C1 segment of cervical spinal cord (tissue), 14 donors: ENCODE results near the gene SLFN14.
A peak's percentile ranks its signal among the peaks of the same experiment; 100 is the strongest.
"Not testable (repeated sequence)": the region's sequence is repeated elsewhere in the genome, so short reads cannot be mapped to it uniquely, and the experiment has no call there.

Source experiments
- DNase-seq, 14 donors: peaks; one replicate each; lab custom pipeline; 2025; lab: John Stamatoyannopoulos, UW

Gene SLFN14

DNA sequence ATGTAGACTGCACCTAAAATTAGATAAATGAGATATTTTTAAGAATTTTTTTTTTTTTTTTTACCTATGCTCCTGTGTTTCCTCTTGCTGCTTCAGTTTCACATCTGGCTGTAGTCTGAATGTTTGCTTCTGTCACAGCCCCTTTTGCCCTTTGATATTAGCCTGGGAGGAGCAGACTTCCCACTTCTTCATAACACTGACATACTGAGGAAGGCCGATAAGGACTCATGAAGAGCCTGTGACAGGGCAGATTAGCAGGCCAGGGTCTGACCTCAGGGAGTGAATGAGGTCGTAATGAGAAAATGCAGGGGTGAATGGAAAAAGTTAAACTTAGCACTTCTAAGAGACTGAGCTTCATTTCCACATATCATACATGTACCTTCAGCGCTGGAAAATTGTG, at the start of gene SLFN14:
TSS of gene SLFN14 (minus strand) at position 117 of the 400 bp plus-strand sequence. CDS start 2,757 bp downstream, outside the sequence.
- no peak for DNase-seq

DNA sequence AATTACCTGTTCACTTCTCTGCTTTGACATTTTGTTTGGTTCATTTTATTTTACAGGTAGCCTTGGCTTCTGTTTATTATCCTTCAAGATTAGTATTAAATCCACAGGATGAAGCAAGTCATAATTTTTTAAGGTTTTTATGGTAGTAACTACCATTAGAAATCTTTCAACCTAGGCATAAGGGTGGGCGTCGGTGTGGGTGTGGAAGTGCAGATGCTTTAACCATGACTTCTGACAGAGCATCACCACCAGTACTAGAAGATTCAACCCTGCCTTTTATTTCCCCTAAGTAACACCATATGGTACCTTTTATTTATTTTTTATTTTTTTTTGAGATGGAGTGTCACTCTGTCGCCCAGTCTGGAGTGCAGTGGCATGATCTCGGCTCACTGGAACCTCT, 49.2 kb upstream of the SLFN14 start:
- DNase-seq = no peak

DNA sequence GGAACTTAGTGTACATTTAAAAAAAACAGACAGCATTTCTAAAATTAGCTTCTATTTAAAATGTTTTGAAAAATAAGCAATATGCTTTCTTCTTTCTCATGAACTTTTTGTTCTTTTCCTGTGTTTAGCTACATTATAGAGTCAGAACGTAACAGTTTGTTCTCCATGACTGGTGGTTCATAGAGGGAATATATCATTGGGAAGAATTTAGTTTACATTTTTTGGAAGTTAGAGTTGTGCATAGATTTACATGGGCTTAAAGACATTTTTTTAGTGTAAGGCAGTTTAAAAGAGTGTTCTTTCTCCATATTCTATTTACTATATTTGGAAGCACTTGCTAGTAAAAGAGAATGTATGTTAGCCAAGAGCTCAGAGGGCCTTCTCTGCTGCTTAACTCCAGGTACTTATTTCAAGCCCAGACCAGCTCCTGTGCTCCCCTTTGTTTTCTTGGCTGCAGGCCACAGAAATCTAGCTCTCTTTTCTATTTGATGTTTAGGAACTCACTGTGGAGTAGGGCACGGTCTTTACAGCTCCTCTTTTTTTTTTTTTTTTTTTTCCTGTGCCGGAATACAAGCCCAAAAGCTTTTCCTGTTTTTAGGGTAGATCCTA, 46.7 kb upstream of the SLFN14 start:
- DNase-seq = no peak

DNA sequence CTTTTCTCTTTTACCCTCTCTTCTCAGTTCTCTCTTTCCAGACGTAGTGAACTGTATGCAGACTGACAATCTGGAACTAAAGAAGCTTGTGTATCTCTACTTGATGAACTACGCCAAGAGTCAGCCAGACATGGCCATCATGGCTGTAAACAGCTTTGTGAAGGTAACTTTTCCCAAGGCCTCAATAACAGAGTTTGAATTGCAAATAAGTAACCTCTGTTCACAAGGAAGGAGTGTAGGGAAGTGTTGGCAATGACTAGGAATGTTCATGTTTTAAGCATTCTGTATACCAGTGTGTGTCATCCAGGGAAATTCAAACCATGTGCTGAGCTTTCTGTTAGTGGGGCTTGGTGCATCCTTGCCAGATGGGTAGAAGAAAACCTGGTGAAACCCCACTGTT, 45.1 kb upstream of the SLFN14 start:
- DNase-seq = no peak

DNA sequence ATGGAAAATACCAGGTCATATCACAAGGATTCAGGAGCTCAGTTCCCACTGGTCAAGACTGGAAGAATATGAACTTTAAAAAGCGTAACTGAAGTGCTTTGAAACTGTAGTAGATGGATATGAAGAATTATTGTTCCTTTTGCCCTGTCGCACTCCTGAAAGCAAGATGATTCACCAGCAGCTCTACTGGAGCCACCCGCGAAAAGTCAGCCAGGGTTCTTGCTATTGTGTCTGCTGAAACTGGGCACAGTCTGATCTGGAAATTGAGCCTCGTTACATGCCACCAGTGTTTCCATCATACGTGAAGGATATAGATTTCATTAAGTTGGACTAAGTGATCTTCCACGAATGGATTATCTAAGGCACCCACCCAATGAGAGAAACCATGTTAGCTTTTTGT, 43.1 kb upstream of the SLFN14 start:
- peak in 1 of 14 donors; percentile 23 for DNase-seq

DNA sequence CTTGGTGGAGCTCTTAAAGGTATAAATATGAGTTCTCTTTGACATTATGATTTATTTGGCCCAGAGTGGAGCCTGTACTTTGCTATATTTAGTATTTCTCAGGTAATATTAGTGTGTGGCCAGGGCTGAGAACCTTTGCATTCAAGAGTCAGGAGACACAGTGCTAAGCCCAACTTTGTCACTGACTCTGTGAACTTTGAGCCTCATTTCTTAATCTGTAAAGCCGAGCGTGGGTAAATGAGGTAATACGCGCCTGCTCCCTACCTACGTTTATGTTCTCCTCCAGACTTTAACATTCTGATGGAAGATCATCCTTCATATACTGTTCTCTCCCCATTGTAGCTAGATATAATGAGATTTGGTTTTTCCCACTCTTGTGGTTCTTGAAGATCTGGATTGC, 37.0 kb upstream of the SLFN14 start:
- DNase-seq = no peak

DNA sequence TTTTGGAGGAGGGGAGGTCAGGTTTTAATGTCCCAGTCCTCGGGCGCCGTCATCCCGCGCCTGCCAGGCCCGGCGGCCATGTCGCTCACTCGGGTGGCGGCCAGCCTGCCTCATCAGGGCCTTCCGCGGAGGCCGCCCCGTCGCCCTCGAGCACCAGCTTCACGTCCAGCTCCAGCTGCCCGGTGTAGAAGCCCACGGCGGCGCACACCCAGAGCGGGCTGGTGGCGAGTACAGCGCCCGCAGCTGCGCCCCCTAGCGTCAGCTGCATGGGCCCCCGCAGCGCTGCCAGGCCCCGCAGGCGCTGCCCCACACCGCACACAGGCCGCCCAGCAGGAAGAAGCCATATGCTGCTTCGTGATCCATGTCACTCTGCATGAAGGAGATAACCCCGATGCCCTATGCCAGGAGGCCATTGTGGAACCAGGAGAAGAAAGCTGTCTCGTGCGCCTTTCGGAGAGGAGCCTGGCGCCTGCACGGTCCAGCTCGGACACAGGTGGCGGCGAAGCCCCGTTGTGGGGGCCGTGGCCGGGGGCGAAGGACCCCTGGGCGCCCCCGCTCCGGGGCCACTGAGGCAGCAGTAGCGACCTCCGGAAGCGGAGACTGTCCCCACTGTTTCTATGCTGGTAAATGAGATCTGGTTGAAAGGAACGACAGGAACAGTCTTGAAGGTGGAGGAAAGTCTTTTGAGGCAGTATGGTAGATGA, 36.1 kb upstream of the SLFN14 start:
- no peak for DNase-seq

DNA sequence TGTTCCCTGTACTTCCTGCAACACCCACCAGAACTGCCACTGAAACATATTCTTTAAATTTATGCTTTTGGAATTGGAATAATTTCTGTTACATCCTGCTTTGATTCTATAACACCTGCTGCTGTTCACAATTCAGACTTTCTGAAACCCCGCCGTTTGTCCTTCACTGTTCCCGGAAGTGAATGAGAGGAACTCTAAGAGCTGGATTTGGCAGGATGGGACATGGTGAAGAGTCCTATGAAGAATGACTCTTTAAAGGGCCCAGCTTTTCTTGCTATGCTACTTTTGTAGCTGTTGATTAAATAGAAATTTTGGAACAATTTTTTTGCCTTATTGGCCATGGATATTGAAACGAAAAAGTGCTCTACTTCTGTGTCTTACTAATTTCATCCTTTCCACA, 35.5 kb upstream of the SLFN14 start:
- DNase-seq = no peak

DNA sequence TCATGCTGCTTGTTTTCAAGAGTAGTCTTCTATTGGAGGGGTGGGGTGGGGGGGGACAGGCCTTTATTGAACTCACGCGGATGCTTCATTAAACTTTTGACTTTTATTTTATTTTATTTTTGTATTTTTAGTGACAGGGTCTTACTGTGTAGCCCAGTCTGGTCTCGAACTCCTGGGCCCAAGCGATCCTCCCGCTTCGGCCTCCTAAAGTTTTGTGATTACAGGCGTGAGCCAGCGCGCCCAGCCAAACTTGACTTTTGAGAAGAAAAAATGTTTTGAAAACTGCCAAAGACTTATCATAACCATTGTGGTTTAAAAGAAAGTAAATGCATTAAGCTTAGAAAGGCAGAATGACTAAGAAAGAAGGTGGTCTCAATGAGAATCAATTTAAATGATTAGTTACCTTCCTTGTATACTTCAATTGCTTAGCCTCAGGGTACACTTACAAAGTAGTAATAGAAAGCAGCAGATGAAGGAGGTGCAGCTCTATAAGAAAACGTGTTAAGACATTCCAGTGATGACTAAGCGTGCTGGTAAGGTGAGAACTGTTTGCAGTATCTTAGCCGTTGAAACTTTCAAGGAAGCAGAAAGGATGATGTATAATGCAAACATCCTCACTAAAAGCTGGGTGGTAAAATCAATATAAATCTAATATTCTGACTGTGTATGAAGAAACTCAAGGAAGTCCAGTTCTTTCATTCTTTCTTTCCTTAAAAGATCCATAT, 27.7 kb upstream of the SLFN14 start:
- no peak for DNase-seq

DNA sequence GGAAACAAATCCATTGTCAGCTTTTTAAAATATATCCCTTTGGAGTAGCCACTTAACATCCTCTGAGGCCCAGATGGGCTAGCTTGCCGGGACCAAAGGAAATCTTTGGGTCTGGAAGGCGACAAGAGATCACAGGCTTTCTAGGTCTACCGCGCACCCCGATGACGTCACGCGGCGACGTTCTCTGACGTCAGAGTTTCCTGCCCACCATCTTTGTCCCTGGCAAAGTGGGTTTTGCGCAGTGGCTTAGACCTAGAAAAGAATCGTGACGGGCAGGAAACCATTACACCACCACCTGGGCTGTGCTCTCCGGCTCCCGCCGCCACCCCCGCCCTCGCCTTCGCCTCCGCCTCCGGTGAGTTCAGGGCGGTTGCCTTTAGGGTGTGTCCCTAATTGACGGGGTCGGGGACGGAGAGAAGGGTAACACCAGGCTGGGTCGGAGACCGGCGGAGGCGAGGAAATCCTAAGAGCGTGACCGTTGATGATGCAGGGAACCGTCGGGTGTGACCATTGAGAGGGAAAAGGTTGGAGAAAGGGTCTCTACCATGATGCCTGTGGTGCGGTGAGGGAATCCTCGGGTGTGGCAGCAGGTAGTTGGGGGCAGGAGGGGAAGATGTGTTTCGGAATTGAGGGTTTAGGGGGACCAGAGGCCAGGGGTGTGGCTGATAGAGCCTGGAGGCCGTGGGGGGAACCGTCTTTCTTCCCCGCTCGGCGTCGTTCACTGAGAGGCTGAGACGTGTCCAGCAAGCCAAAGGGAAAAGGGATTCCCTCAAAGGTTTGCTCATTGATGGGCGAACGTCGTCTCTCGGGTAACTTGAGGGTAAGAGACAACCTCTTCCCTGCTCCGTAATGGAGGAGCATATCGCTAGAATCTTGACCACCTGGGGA, 26.7 kb upstream of the SLFN14 start, which contains the start of gene AP2B1:
TSS of gene AP2B1 (plus strand) at position 249 of the 888 bp plus-strand sequence. CDS start 6,709 bp downstream, outside the sequence.
- peak; percentile 36 to 90 (median 85) for DNase-seq

DNA sequence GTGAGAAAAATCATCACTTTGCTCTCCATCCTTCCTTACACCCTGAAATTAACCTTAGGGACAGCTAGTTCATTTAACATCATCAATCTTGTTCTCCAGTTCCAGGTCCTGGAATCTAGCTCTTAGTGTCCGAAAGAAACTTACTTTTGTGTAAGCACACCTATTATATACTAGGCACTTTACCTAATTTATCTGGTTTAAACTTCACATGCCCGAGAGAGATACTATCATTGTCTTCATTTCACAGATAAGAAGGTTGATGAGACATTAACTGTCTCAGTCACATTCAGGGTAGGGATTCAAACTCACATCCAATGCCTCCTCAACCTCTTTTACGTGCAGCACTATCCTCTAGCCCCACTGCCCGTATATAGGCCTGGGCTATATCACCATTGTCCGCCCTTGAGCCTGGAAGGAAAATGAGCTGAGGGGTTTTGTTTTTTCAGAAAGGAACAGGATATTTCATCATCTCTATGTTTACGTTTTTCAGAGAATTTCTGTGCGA, 26.0 kb upstream of the SLFN14 start:
- DNase-seq = no peak

DNA sequence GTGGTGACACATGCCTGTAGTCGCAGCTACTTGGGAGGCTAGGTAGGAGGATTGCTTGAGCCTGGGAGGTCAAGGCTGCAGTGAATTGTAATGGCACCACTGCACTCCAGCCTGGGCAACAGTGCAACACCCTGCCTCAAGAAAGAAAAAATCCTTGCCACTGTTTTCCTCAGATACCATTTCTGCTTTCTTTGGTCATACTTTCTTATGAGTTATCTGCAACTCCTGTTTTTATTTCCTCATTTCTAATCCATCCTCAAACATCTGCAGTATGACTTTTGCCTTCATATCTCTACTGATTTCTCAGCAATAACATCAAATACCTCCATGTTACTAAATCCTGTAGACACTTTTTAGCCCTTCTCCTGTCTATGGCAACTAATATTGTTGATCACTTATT, 23.4 kb upstream of the SLFN14 start:
- no peak for DNase-seq

DNA sequence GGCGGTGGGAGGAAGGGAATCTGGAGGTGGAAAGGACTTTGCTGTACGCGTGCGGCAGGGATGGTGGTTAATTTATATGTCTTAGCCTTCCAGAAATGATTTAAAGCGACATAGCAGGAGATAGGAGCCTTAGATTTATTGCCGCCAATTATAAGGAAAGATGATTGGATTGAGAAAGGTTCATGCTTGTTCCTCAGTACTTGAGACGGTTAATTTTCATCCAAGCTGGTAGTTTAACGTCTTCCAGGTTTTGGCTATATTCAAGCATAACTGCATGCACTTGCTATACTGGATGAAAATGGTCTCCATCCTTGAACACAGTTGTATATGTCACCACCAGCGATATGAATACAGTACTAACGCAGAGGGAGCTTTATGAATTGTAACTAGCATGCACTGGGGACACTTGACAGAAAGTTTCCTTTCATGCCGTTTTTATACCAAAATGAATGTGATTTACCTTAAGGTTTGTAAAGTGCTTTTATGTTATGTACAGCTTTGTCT, 18.4 kb upstream of the SLFN14 start:
- DNase-seq = no peak

DNA sequence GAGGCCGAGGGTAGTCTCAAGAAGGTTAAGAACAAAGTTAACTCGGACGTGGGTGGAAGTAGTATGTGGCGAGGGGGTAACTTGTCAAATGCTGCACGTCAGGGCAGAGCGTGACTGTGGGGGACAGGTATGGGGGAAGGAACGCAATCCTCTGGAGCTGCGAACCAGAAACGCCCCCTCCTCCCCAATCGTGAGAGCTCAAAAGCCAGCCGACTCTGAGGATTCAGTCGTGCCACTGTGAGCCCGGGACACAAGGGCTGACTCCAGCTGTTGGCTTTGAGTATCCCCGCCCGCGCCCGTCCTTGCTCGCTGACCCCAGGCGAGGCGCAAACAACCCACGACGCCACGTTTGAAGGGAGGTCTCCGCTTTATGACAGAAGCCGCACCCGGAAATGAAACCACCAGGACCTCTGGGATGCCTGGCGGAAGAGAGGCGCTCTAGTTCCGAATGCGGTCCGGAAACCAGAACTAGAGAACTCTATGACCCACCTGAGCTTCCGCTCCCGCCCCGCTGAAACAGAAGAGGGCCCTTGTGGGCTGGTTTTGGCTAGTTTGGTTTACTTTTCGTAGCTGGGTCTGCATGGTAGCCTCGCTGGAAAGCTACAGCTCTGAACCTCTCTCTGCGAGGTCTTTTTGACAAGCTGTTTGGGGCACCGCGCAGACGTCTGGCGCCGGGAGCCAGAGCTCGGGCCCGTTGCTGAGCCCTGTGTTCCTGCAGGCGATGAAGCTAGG, 17.7 kb upstream of the SLFN14 start, which contains the start of gene PEX12:
TSS of gene PEX12 (minus strand) at position 375 of the 732 bp plus-strand sequence. CDS start 550 bp downstream, outside the sequence.
- peak; percentile 60 to 94 (median 89) for DNase-seq

DNA sequence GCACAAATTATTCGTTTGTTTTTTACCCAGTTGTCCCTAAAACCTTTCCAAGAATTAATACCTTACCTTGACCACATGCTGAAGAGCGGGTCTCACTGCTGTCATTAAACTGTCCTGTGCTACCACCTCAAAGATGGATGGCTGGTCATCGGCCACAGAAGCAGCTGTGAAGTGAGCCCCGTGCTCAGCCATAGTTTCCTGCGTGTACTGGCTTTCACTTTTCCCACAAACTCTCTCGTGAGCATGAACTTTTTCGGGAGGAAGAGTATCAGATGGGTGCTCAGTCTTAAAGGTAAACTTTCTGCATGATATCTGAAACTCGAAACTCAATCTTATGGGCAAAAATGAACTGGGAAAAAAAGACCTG, 17.2 kb upstream of the SLFN14 start:
- peak in 5 of 14 donors; percentile 24 to 34 (median 28) for DNase-seq

DNA sequence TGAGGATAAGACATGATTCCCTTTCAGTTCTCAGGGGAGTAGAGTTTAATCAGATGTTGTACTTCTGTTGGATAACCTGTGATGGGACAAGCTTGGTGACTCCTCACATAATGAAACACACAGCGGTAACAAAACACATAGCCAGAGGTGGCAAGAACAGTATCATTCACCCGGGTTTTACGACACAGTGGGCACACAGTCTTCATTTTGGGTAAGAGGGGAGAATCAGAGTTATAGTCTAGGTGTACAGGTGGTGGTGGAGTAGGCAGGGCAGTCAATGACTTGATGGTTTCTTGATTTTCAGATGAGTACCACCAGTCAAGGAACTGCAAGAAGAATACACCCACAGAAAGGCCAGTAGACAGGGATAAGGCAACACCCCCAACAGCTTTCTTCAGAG, 15.1 kb upstream of the SLFN14 start:
- no peak for DNase-seq

DNA sequence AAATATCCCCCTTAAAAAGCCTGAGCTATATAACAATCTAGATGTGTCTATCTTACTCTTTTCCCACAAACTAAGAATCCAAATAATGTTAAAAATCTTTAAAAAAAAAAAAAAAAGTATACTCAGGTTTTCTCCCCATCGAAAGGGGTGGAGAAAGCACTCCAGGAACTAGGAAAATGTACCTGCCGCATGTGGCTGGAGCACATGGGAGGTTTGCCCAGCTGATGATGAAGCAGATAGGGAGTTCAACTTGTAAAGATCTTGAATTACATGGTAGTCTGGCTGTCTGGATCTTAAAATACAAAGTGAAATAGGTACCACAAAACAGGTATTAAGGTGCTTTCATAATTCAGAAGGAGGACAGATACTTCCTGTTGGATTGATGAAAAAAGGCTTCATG, 8.8 kb upstream of the SLFN14 start:
- DNase-seq = no peak

DNA sequence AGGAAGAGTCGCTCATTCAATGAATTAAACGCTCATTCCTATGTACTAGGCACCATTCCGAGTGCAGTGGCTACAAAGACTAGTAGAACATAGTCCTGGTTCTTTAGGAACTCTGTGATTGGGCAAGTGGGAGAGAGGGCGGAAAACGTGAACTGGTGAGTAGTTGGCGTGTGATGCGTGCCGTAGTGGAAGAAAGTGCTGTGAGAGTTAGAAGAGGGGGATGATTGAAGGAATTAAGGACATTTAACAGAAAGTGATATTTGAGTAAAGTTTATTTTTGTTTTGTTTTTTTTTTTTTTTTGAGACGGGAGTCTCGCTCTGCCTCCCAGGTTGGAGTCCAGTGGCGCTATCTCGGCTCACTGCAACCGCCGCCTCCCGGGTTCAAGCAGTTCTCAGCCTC, 7.9 kb upstream of the SLFN14 start:
- DNase-seq = peak in 1 of 14 donors; percentile 1

DNA sequence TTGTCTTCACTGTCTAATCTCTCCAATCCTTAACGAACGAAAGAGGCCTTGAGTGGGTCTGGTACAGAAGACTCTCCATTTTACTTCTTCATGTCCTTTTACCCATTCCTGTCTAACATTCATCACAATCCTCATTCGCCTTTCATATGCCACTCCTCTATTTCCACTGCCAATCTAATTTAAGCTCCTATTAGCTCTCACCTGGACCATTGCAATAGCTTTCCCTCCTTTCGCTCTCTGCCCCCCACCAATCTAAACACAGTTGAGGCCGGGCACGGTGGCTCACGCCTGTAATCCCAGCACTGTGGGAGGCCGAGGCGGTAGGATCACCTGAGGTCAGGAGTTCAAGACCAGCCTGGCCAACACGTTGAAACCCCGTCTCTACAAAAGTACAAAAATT, 6.3 kb upstream of the SLFN14 start:
- DNase-seq = no peak

DNA sequence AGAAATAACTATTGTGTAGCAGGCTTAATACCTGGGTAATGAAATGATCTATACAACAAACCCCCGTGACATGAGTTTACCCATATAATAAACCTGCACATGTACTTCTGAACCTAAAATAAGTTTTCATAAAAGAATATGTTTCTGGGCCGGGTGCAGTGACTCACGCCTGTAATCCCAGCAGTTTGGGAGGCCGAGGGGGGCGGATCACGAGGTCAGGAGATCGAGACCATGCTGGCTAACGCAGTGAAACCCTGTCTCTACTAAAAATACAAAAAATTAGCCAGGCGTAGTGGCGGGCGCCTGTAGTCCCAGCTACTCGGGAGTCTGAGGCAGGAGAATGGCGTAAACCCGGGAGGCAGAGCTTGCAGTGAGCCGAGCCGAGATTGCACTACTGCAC, 2.6 kb upstream of the SLFN14 start:
- not testable (repeated sequence) for DNase-seq
